Fibroblast of lung (primary cell): Measurements from ENCODE around the gene PDE10A.

Experiments
- EZH2 ChIP-seq: IDR thresholded peaks from 2 replicates; pipeline ENCODE4 v1.5.1; 2012; ENCODE audit warnings: low read length, control low read depth, mild to moderate bottlenecking; ENCODE audit errors: missing control alignments
- TF ChIP-seq, protein P1 (sequence below), 2 donors: IDR thresholded peaks in 1 of 2; conservative IDR thresholded peaks in 1 of 2; 1 replicate in 1 of 2; 2 replicates in 1 of 2; pipeline ENCODE4 v1.5.1; 2011 to 2012; ENCODE audit warnings: low read length in 2 of 2, control low read depth in 1 of 2, inconsistent platforms in 1 of 2, low read depth in 1 of 2, mild to moderate bottlenecking in 1 of 2

DNA sequence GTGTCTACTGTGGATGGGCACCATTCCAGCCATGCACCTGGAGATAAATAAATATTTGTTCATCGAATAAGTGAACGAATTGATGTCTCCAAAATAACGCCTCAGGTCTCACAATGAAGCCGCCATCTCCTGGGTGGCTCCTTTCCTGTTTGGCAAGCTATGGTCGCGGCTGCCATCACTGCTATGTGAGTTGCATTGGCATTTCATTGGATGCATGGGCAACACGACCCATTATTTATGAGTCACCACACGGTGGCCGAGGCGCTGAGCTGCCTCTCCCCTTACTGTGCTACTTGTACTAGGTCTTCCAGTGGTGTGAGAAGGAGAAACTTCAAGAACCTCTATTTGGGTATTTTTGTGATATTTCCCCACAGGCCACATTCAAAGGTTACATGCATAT is 21.3 kb upstream of the PDE10A start:
- TF ChIP-seq, protein P1, sequence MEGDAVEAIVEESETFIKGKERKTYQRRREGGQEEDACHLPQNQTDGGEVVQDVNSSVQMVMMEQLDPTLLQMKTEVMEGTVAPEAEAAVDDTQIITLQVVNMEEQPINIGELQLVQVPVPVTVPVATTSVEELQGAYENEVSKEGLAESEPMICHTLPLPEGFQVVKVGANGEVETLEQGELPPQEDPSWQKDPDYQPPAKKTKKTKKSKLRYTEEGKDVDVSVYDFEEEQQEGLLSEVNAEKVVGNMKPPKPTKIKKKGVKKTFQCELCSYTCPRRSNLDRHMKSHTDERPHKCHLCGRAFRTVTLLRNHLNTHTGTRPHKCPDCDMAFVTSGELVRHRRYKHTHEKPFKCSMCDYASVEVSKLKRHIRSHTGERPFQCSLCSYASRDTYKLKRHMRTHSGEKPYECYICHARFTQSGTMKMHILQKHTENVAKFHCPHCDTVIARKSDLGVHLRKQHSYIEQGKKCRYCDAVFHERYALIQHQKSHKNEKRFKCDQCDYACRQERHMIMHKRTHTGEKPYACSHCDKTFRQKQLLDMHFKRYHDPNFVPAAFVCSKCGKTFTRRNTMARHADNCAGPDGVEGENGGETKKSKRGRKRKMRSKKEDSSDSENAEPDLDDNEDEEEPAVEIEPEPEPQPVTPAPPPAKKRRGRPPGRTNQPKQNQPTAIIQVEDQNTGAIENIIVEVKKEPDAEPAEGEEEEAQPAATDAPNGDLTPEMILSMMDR (conservative IDR thresholded peaks at IDR 0.05 in 1 of 2, IDR thresholded peaks at IDR 0.05 in 1 of 2; ENCODE audit: low read depth in 1 of 2, low read length in 2 of 2), result no peak
- no peak for TF ChIP-seq EZH2
